GM12891 (cell line): ENCODE data around the gene USP34.

Experiments used
- DNase-seq: peaks from one replicate; pipeline ENCODE4 v3.0.0; 2011; ENCODE audit warnings: low spot score; ENCODE audit not compliant: insufficient read length
- FAIRE-seq: peaks from 2 replicates; lab custom pipeline; 2011; peaks lifted over from hg19 to GRCh38; lab: Jason Lieb, UNC
- PAX5 ChIP-seq: IDR thresholded peaks from 2 replicates; pipeline ENCODE4 v1.6.1; 2011; ENCODE audit warnings: low read length, moderate library complexity, mild to moderate bottlenecking; ENCODE audit not compliant: insufficient read depth, severe bottlenecking
- POLR2A ChIP-seq: IDR thresholded peaks from 2 replicates; pipeline ENCODE4 v1.6.1; 2011; ENCODE audit warnings: low read depth, low read length, control low read depth
- POLR2AphosphoS5 ChIP-seq: IDR thresholded peaks from 2 replicates; pipeline ENCODE4 v1.6.1; 2011; ENCODE audit warnings: low read depth, low read length, control low read depth
- POU2F2 ChIP-seq: IDR thresholded peaks from 2 replicates; pipeline ENCODE4 v1.6.1; 2011; ENCODE audit warnings: low read depth, mild to moderate bottlenecking, control low read depth, low read length, moderate library complexity
- SPI1 ChIP-seq: IDR thresholded peaks from 2 replicates; pipeline ENCODE4 v1.6.1; 2011; ENCODE audit warnings: low read depth, low read length, control low read depth
- TAF1 ChIP-seq: IDR thresholded peaks from 2 replicates; pipeline ENCODE4 v1.6.1; 2011; ENCODE audit warnings: low read depth, low read length, control low read depth

The USP34 gene

DNA sequence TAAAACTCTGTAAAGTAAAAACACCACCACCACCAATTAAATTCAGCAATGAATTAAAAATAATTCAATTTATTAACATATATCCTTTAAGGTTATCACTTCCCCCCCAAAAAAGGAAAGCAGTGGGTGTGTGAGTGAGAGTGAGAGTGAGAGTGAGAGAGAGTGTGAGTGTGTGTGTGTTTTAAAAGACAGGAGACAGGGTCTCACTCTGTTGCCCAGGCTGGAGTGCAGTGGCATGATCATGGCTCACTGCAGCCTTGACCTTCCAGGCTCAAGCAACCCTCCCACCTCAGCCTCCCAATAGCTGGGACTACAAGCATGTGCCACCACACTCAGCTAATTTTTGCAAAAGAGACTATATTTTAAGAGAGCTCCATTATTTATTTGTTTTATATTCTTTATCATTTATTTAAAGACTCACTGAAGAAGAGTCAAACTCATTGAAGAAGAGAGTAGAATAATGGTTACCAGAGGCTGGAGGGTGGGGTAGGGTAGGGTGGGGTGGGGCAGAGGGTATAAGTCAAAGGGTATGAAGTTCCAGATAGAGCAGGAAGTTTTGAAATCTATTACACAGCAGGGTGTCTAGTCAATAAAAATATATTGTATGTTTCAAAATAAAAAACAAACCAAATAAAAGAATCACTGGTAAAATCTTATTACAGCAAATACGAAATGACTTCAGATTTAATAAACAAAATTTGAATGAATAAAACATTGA is 187.3 kb downstream of the USP34 start:
- no peak for DNase-seq
- no peak for TF ChIP-seq POU2F2
- no peak for TF ChIP-seq POLR2A
- TF ChIP-seq SPI1: no peak
- TF ChIP-seq POLR2AphosphoS5: no peak
- TF ChIP-seq TAF1: no peak
- no peak for TF ChIP-seq PAX5
- FAIRE-seq: no peak

DNA sequence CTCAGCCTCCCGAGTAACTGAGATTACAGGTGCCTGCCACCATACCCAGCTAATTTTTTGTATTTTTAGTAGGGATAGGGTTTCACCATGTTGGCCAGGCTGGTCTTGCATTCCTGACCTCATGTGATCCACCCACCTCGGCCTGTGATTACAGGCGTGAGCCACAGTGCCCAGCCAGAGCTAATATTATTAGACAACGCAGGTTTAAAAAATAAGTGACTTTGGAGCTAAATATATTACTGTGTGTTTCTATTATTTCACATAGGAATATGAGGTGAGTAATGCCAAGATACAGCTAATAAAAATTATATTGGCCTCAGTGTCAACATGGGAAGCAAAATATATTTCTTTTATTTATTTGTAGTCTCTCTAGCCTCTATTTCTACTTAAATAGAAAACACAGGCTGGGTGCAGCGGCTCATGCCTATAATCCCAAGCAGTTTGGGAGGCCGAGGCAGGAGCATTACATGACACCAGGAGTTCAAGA is 188.7 kb downstream of the USP34 start:
- FAIRE-seq (no peak), DNase-seq (no peak)
- TF ChIP-seq POLR2A (no peak), POLR2AphosphoS5 (no peak), TAF1 (no peak), POU2F2 (no peak), PAX5 (no peak), SPI1 (no peak)

DNA sequence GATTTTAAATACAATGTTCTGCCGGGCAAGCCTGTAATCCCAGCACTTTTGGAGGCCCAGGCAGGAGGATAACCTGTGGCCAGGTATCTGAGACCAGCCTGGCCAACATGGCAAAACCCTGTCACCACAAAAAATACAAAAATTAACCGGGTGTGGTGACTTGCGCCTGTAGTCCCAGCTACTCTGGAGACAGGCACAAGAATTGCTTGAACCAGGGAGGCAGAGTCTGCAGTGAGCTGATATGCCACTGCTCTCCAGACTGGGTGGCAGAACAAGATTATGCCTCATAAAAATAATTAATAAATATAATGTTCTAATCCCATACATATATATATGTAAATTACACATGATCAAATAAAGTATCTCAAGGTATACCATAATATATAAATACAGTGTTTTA is 189.6 kb downstream of the USP34 start:
- FAIRE-seq (no peak), DNase-seq (no peak)
- no peak for TF ChIP-seq POLR2AphosphoS5
- TF ChIP-seq POU2F2: no peak
- no peak for TF ChIP-seq PAX5
- TF ChIP-seq SPI1: no peak
- no peak for TF ChIP-seq POLR2A
- TF ChIP-seq TAF1: no peak

DNA sequence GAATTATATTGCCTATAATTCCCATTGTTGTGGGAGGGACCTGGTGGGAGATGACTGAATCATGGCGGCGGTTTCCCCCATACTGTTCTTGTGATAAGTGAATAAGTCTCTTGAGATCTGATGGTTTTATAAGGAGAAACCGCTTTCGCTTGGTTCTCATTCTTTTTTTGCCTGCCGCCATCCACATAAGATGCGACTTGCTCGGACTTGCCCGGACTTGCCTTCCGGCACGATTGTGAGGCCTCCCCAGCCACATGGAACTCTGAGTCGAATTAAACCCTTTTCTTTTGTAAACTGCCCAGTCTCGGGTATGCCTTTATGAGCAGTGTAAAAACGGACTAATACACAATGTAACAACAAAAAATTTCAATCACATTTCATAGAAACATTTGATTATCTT is 193.1 kb downstream of the USP34 start:
- no peak for DNase-seq
- no peak for FAIRE-seq
- TF ChIP-seq PAX5: no peak
- no peak for TF ChIP-seq TAF1
- no peak for TF ChIP-seq POU2F2
- TF ChIP-seq POLR2A: no peak
- TF ChIP-seq SPI1: no peak
- no peak for TF ChIP-seq POLR2AphosphoS5

DNA sequence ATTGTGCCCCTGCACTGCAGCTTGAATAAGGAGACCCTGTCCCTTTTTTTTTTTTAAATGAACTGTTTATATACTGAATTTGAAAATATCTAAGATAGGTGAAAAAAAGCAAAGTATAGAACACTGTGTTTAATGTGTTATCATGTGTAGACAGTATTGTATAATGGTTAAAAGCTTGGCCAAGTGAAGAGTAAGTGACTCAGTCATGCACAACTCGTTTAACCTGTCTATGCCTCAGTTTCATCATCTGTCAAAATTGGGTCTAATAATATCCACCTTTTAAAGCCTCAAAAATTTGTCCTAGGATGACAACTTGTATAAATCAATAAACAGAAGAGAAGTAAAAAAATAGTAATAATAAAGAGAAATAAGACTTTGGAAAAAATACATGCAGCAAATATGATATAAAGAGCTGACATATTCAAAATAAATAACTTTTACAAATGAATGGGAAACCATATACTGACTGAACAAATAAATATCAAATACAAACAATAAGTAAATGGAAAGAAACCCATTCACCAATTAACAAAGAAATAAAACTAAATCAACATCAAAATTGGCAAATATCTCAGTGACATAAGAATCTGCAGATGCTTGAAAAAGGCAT is 195.2 kb downstream of the USP34 start:
- DNase-seq: no peak
- TF ChIP-seq POLR2A: no peak
- no peak for TF ChIP-seq PAX5
- TF ChIP-seq POLR2AphosphoS5: no peak
- TF ChIP-seq TAF1: no peak
- TF ChIP-seq SPI1: no peak
- no peak for TF ChIP-seq POU2F2
- FAIRE-seq: peak; percentile 16

DNA sequence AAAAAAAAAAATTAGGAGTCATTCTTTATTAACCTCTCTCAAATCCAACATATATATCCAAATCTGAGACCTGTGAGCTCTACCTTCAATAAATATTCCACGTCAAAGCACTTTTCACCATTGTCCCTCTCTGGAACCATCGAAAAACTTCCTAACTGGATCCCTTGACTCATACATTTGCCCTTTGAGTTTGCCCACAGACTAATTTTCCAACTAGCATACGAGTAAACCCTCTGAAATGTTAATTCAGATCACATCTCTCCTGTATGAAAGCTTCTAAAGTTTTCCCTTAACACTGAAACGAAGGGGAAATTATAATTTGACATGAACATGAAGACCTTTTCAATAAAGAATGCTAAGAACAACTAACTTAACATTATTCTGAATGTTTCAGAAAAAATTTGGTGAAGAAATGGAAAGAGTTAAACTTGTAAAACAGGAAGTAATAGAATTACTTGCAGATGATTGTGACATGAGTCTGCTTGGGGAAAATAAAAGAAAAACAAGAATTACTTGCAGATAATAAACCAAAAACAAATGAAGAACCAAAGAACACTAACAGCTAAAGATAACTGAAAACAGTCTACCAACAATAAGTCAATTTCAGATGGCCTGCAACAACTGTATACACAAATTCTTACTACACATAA is 198.3 kb downstream of the USP34 start:
- TF ChIP-seq POU2F2 (no peak), POLR2AphosphoS5 (no peak), POLR2A (no peak), TAF1 (no peak), SPI1 (no peak), PAX5 (no peak)
- DNase-seq (no peak), FAIRE-seq (no peak)

DNA sequence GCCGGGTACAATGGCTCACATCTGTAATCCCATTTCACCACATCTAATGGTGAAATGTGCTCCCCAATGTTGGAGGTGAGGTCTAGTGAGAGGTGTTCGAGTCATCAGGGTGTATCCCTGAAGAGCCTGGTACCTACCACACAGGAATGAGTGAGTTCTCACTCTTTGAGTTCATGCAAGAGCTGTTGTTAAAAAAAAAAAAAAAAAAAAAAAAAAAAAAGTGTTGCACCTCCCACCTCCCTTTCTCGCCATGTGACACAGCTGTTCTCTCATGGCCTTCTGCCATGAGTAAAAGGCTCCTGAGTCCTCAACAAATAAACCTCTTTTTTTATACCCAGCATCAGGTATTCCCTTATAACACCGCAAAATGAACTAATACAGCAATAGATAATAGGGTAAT is 202.6 kb downstream of the USP34 start:
- FAIRE-seq: no peak
- DNase-seq: no peak
- TF ChIP-seq POLR2A: no peak
- no peak for TF ChIP-seq SPI1
- TF ChIP-seq POLR2AphosphoS5: no peak
- no peak for TF ChIP-seq PAX5
- TF ChIP-seq TAF1: no peak
- no peak for TF ChIP-seq POU2F2

DNA sequence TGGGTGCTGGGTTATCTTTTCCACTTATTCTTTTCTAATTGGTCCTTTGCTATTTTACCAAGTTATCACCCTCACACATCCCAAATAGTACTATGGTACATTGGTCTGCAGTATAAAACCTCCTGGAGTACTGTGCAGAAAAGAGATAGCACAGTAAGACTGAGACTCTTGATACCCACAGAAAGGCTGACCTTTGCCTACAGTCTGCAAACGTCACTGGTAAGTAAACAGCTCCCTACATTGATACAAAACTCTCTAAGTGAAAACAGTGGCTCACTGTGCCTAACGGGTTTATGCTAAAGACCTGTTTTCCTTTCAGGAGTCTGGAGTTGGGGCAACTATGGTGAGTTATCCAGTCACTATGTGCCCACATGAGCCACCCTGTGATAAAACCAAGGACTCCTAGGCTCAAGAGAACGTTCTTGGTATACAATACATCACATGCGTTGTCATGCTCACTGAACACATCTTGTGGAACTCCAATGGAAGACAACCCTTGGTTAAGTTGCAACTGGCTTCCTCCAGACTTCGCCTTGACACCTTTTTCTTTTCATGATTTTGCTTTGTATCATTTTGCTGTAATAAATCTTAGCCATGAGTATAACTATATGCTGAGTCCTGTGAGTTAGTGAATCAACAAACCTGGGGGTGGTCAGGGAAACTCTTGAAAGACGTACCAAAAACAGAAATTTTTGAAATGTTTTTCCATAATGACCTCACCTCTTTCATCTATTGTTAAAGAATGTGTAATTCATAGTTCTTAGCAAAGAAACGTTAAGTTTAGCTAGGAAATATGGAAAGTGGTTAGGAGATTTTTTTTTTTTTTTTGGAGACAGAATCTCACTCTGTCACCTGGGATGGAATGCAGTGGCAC is 204.0 kb downstream of the USP34 start:
- FAIRE-seq (no peak), DNase-seq (no peak)
- TF ChIP-seq POU2F2 (no peak), TAF1 (no peak), SPI1 (no peak), PAX5 (no peak), POLR2A (no peak), POLR2AphosphoS5 (no peak)

DNA sequence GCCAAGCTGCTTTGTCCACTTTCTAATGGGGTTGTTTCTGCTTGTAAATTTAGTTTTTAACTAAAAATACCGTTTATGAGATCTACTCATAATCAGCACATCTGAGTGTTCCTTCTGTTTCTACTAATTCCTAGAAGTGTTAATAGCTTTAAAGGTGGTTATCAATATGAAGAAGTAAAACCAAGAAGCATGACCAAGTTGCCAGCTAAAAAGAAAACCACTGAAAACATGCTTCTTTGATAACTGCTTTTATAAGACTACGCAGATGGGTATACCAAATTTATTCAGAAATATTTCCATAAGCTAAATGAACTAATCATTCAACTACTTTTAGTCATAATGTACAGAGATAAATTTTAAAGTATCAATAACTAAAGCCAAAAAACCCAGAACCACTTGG is 207.1 kb downstream of the USP34 start:
- DNase-seq (no peak), FAIRE-seq (no peak)
- TF ChIP-seq POLR2AphosphoS5: no peak
- TF ChIP-seq POU2F2: no peak
- TF ChIP-seq POLR2A: no peak
- peak; percentile 74 for TF ChIP-seq PAX5
